Heart right ventricle (tissue), 12 donors: ENCODE measurements around the gene RDH14. TPM values are rescaled to one million over a fixed set of nuclear protein-coding genes. Genes with fewer than 3 reads are reported as not detected.

Experiments used
- polyA plus RNA-seq, 2 donors: library from polyadenylated mRNA; stranded (reverse); fragments of 200-250 nt; gene quantifications; one replicate each; pipeline ENCODE4 v1.2.3, GENCODE V29; 2013
- total RNA-seq, 10 donors: library from RNA; stranded (reverse); fragmentation: NEBNext Ultra II Directional in 3 of 10; extraction: Animal tissue kit (Norgen Biotek cat#: 25700) in 3 of 10; gene quantifications; one replicate each; pipeline versions ENCODE4 v1.2.1 to v1.2.4, GENCODE V29; 2021 to 2023
- donor health status: ischemic (EF 13 %, LVEDD 7.1; RV severe dilation, severe dysfunction).
- donor health status: healthy with polysubstance abuse.
- donor health status: DM: no; HTN: yes; CAD: no.
- donor health status: DM: no; HTN: no; CAD: no.
- donor health status: ischemic (EF 25% LVEDD 6.9; RV normal size, moderate dysfunction).
- donor health status: ischemic (EF 25% LVEDD 5.7; RV mildly dilated, moderate dysfunction).
- donor health status: healthy.
- donor health status: nonischemic (EF 11% LVEDD 7.7; RV severe dilation, severe dysfunction).
- donor health status: DM: yes; HTN: yes; CAD: no.
- donor health status: PGD.
- donor health status: ischemic (EF 29% LVEDD 5.4; RV normal size, mild dysfunction).
- donor health status: nonischemic (EF 23%, LVEDD 6.1; RV moderate dilation, normal function).

Gene RDH14
- total and polyA plus RNA-seq, 12 donors = 25.8 to 54.8 (median 45.4) TPM

Other genes with a start within 250 kb of the RDH14 start
- not detected for gene NT5C1B, start 28.9 kb upstream of the RDH14 start, total RNA-seq
- not detected for gene NT5C1B, start 28.9 kb upstream of the RDH14 start, polyA plus RNA-seq